HG02973 (cell line): Measurements from ENCODE around the gene GRID1.

Source experiments
- ATAC-seq: cut with Tn5 transposase; IDR thresholded peaks from one replicate; pipeline ENCODE4 v1.9.1; 2021; ENCODE audit warnings: moderate library complexity; ENCODE audit not compliant: unreplicated experiment

Gene GRID1

GRCh38 chr10:86340176-86340990 is 26.2 kb downstream of the GRID1 start:
- no peak for ATAC-seq

GRCh38 chr10:86339226-86339865 is 27.2 kb downstream of the GRID1 start:
- no peak for ATAC-seq

- no peak for ATAC-seq
Observed at GRCh38 chr10:86337121-86337601, 29.4 kb downstream of the GRID1 start.

GRCh38 chr10:86336341-86336740 is 30.3 kb downstream of the GRID1 start:
- ATAC-seq, result no peak

GRCh38 chr10:86335831-86336230 is 30.8 kb downstream of the GRID1 start:
- ATAC-seq, result no peak

GRCh38 chr10:86335257-86335656 is 31.3 kb downstream of the GRID1 start:
- no peak for ATAC-seq

- no peak for ATAC-seq
Observed at GRCh38 chr10:86334488-86335085, 32.0 kb downstream of the GRID1 start.

GRCh38 chr10:86333826-86334487 is 32.6 kb downstream of the GRID1 start:
- no peak for ATAC-seq

- no peak for ATAC-seq
Observed at GRCh38 chr10:86331861-86332260, 34.7 kb downstream of the GRID1 start.

GRCh38 chr10:86330778-86331763 is 35.5 kb downstream of the GRID1 start:
- ATAC-seq, result no peak

- ATAC-seq, result no peak
Observed at GRCh38 chr10:86329896-86330680, 36.5 kb downstream of the GRID1 start.

- no peak for ATAC-seq
Observed at GRCh38 chr10:86329093-86329710, 37.4 kb downstream of the GRID1 start.

GRCh38 chr10:86327954-86328725 is 38.5 kb downstream of the GRID1 start:
- no peak for ATAC-seq

- no peak for ATAC-seq
Observed at GRCh38 chr10:86325158-86325557, 41.4 kb downstream of the GRID1 start.

- ATAC-seq, result no peak
Observed at GRCh38 chr10:86321568-86321967, 45.0 kb downstream of the GRID1 start.

- no peak for ATAC-seq
Observed at GRCh38 chr10:86319676-86320075, 46.9 kb downstream of the GRID1 start.

GRCh38 chr10:86317949-86318725 is 48.5 kb downstream of the GRID1 start:
- ATAC-seq, result no peak
